Ecto neural progenitor cell (in vitro differentiated cells): ENCODE data around the gene DOCK10.
A peak's percentile ranks its signal among the peaks of the same experiment; 100 is the strongest.
"Not testable (repeated sequence)": the region's sequence is repeated elsewhere in the genome, so short reads cannot be mapped to it uniquely, and the experiment has no call there.

ENCODE experiments used
- DNase-seq: peaks from one replicate; pipeline ENCODE4 v3.0.0-alpha.2; 2018; ENCODE audit warnings: low spot score

DOCK10 gene

GRCh38 chr2:225041851-225042799 lies at the start of gene DOCK10:
TSS of gene DOCK10 (minus strand) at chr2:225042468. CDS start at chr2:225042374, 94 bp downstream.
- peak; percentile 71 for DNase-seq

- DNase-seq = no peak
Observed at GRCh38 chr2:225091336-225091735, 49.1 kb upstream of the DOCK10 start.

GRCh38 chr2:225090746-225091145 lies 48.5 kb upstream of the DOCK10 start:
- DNase-seq = no peak

GRCh38 chr2:225086915-225087314 lies 44.6 kb upstream of the DOCK10 start:
- no peak for DNase-seq

- no peak for DNase-seq
Observed at GRCh38 chr2:225086439-225086838, 44.2 kb upstream of the DOCK10 start.

- no peak for DNase-seq
Observed at GRCh38 chr2:225083276-225083675, 41.0 kb upstream of the DOCK10 start.

- no peak for DNase-seq
Observed at GRCh38 chr2:225076125-225076524, 33.9 kb upstream of the DOCK10 start.

- no peak for DNase-seq
Observed at GRCh38 chr2:225074919-225075681, 32.8 kb upstream of the DOCK10 start.

GRCh38 chr2:225074366-225074765 lies 32.1 kb upstream of the DOCK10 start:
- no peak for DNase-seq

GRCh38 chr2:225073198-225073597 lies 30.9 kb upstream of the DOCK10 start:
- DNase-seq = no peak

GRCh38 chr2:225072444-225072843 lies 30.2 kb upstream of the DOCK10 start:
- DNase-seq = no peak

GRCh38 chr2:225070811-225071210 lies 28.5 kb upstream of the DOCK10 start:
- no peak for DNase-seq

- no peak for DNase-seq
Observed at GRCh38 chr2:225069966-225070365, 27.7 kb upstream of the DOCK10 start.

GRCh38 chr2:225069477-225069876 lies 27.2 kb upstream of the DOCK10 start:
- DNase-seq = no peak

GRCh38 chr2:225065882-225066281 lies 23.6 kb upstream of the DOCK10 start:
- no peak for DNase-seq

- no peak for DNase-seq
Observed at GRCh38 chr2:225064928-225065327, 22.7 kb upstream of the DOCK10 start.

- DNase-seq = no peak
Observed at GRCh38 chr2:225064362-225064761, 22.1 kb upstream of the DOCK10 start.

- no peak for DNase-seq
Observed at GRCh38 chr2:225056330-225057073, 14.2 kb upstream of the DOCK10 start.

- DNase-seq = no peak
Observed at GRCh38 chr2:225055714-225056113, 13.4 kb upstream of the DOCK10 start.

- no peak for DNase-seq
Observed at GRCh38 chr2:225052703-225053102, 10.4 kb upstream of the DOCK10 start.

GRCh38 chr2:225047502-225047901 lies 5.2 kb upstream of the DOCK10 start:
- not testable (repeated sequence) for DNase-seq

GRCh38 chr2:225042800-225043167 lies 516 bp upstream of the DOCK10 start:
- DNase-seq = no peak
